NCI-H1048 (cell line): ENCODE results near the gene CACNA1C.

Experiments
- DNase-seq: peaks from one replicate; lab custom pipeline; 2025; lab: John Stamatoyannopoulos, UW

The CACNA1C gene

DNA sequence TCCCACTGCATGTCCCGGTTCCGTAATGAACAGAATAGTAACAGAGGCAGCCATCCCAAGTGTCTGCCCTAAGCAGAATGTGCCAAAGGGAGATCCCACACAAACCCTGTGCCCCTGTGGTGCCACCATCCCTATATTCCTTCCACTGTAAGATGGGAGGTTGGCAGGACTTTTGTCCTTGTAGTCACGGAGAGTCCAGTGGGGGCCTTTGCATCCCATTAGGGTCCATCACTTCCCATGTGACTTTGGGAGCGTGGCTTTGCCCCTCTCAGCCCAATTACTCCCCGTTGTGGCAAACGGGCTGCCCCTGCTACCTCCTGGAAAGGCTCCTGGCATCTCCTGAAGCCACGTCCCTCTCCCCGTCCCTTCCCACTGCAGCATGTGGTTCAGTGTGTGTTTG, 552.5 kb downstream of the CACNA1C start:
- DNase-seq: no peak

DNA sequence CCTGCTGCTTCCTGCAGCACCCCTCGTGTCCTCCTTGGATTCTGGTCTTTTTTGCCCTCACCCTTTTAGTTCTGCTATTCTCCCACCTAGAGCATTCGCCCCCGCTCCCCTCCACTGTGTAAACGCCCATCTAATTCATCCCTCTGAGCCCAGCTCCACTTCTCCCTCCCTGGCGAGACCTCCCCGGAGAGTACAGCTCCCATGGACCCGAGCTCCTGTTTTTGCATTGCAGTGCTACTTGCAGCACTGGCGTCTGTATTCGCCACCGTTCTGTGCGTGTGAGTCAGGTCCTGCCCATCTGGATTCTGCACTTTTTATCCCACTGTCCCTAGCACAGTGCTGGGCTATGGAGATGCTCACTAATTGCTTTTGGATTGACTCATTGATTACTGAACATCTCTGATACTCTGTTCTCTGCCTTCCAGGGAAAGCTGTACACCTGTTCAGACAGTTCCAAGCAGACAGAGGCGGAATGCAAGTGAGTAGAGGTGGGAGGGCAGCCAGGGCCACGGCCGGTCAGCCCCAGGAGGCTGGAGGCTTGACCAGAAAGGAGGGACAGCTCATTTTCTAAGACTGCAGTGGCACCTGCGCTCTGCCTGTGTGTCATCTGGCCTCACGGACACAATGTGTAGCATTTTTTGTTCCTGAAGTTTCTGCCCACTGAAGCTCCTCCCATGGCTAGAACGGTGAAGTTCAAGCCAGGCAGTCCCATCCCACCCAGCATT, 553.6 kb downstream of the CACNA1C start:
- no peak for DNase-seq

DNA sequence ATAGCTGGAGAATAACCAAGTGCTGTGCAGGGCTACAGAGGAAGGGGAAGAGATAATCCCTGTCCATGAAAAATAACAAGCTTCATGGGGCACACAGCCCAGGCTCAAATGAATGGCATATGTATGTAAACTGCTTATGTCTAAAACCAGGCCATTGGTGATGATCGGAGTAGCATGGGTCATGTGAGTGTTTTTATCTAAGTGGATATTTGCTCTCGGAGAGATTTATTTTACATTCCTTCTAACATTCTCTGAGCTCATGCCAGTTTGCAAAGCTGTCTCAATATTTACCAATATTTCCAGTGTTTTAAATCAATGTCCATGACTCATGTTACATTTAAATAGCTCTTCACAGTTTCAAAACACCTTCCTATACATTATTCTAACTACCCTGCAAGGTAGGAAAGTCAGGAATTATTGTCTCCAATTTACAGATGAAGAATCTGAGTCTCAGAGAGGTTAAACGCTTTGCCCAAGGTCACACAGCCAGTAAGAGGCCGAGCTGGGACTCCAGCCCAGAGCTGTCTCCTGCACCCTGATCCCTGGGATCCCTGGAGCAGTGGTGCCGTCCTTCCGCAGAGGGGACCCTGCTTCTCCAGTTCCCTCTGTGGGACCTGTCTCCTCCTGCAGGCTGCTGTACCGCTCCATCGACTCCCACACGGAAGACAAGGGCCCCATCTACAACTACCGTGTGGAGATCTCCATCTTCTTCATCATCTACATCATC, 555.3 kb downstream of the CACNA1C start:
- no peak for DNase-seq

DNA sequence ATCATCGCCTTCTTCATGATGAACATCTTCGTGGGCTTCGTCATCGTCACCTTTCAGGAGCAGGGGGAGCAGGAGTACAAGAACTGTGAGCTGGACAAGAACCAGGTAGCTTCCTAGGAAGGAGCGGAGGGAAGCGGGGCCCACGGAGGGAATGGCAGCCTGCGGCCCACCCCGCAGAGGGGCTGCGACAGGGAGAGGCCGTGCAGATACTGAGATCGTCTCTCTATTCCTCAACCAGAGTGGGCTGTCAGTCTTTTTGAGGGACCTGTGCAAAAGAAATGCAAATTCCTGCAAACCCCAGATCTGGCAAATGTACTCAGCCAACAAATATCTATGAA, 555.8 kb downstream of the CACNA1C start:
- no peak for DNase-seq

DNA sequence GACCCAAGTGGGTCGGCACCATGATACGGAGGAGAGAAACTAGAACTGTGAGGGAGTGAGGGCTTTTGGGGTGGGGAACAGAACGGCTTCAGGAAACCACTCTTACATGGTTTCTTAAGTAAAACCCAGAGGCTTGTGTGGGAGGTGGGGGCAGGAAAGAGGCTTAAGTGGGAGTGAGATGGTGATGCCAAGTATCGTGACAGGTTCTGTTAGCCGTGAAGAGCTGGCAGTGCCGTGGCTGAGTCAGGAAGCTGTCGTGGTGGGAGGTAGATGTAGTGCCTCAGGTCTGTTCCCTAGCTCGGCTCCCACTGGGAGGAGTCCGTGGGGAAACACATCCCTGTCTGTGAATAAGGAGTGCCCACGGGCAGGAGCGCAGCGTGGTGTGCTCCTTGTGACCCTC, 556.2 kb downstream of the CACNA1C start:
- DNase-seq: no peak

GRCh38 chr12:2610358-2610757, 557.6 kb downstream of the CACNA1C start:
- DNase-seq: no peak

- DNase-seq: no peak
Measured at GRCh38 chr12:2613326-2614073, 560.7 kb downstream of the CACNA1C start.

- DNase-seq: no peak
Measured at GRCh38 chr12:2614341-2614740, 561.6 kb downstream of the CACNA1C start.

DNA sequence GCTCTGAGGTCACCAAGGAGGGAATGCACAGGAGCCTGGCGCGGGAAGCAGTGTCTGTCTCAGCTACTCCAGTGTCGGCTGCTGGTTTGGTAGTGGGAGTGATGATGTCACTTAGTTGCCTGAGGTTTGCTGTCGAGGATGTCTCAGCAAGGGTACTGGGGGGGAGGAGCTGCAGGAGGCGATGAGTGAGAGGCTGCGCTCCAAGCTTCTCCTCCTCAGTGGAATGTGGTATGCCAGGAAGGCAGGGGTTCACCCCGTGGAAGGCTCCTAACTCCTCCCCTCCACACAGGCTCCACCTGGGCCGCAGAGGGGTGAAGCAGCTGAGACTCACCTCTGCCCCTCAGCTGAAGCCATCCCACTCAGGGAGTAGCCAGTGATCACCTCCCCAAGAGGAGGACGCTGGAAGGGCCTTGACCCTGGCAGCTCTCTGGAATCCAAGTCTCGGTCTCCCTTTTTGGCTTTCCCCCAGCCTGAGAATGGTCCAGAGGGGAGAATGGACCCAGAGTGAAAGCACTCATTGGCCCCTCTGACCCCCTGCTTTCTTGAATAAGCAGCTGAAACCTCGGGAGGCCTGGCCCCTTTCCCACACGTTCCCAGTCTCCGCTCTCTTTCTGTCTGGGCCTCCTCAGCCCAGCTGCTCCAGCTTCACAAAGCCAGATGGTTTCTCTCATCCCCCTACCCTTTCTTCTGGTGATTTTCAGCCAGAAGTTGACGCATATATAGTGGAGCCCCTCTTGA, 563.0 kb downstream of the CACNA1C start:
- no peak for DNase-seq

- DNase-seq: no peak
Measured at GRCh38 chr12:2616763-2617162, 564.0 kb downstream of the CACNA1C start.

GRCh38 chr12:2617365-2617764, 564.6 kb downstream of the CACNA1C start:
- no peak for DNase-seq

DNA sequence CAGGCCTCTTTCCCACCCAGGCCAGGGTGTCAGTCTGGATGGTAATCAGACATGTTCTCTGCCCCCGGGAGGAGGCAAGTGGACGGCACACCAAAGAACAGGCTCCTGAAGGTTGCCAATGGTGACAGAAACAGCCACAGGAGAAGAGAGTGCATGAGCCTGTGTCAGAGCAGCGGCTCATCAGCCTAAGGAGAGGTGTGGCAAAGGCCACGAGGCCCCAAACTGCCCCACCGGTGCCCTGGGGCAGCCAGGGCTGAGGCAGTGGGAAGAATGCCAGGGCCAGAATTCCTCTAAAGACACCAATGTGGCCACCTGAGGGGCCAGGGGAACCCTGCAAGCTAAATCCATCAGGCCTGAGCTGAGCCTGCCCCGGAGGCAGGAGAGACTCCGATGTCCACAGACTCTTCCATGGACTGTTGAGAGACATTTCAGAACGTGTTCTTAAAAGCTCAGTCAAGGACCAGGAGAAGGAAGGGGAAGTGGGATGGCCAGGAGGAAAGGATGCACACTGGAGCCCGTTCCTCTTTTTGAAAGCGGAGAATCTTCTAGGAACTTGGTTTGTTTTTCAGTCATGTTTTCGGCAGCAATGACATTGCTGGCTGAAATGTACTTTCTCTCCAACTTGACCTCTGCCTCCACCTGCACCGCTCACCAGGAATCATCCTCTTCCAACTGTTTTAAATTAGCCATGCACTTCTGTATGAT, 565.7 kb downstream of the CACNA1C start:
- no peak for DNase-seq

DNA sequence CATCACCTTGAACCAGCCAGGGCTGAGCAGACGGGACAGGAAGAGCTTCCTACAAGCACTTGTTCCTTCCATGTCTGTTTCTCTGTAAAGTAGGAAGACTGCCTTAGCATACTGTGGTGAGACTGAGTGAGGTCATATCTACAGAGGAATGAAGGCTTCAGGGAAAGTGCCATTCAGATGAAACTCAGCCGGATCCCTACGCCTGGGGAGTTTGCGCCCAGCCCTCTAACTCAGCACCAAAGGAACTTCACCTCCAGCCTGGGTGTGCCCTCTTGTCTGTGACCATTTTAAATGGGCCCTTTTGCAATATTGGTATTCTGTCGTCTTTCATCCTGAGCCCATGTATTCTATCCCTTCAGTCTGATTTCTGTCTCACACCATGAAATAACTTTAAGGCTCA, 566.3 kb downstream of the CACNA1C start:
- no peak for DNase-seq

GRCh38 chr12:2622460-2622859, 569.7 kb downstream of the CACNA1C start:
- no peak for DNase-seq

DNA sequence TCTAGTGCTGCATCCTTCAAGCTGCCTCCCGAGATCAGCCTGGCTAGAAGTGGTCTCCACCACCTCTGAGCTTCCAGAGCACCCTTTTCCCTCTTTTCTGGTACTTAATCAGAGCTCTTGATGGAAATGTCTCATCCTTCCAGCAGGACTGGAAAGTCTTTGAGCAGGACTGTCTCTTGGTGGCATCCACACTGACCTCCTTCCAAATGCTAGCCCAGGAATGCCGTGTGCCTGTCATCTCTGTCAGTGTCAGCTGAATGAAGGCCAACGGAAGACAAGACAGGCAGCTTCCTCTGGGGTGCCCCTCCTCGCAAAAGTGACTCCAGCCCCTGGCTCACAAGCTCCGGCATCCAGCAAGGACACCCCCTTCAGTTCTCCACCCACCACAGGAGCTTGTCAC, 570.7 kb downstream of the CACNA1C start:
- no peak for DNase-seq

DNA sequence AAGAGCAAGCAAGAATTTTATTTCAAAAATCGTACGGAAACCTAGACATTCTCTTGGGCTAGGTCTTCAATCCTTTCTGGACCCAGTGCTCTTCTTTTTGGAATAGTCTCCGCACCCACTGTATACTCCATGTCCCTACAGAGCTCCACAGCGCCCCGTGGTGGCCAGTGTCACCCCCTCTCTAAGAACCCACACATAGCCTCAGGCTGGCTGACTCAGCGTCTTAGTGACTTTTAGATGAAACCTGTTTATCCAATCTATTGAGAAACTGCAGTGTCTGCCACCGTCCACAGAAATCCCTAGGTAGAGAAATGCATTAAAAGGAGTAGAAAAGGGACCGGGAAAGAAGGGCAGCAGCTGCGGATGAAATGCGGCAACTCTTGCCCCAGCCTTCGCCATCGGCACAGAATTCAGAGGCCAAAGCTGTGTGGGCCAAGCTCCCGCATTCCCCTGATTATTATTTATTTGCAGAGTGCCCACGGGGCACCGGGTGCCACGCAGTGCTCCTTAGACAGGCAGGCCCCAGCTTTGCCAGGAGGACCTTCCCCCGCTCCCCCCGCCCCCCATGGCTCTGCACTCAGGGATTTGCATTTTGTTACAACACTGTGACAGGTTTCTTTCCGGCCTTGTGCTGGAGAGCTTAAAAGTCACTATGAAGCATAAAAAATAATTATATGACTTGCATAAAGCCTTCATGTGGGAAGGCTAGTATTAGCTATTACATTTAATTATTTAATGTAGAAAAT, 571.9 kb downstream of the CACNA1C start:
- DNase-seq: peak; percentile 25

DNA sequence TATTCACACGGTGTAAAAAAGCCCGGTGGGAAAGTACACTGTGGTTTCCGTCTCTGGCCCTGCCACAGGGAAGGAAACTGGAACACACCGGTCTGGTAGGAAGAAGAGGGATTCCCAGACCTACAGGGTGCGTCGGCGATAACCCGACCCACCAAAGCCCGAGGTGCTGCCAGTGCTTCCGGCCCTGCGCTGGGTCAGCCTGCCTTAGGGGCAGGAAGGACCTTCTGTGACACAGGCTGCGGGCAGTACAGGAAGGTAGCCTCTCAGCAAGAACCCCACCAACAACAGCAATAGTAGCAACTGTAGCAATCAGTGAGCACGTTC, 572.5 kb downstream of the CACNA1C start:
- no peak for DNase-seq

- no peak for DNase-seq
Measured at GRCh38 chr12:2627076-2627834, 574.5 kb downstream of the CACNA1C start.

GRCh38 chr12:2627835-2628191, 575.0 kb downstream of the CACNA1C start:
- no peak for DNase-seq

GRCh38 chr12:2628401-2628800, 575.6 kb downstream of the CACNA1C start:
- no peak for DNase-seq

- no peak for DNase-seq
Measured at GRCh38 chr12:2629051-2629450, 576.3 kb downstream of the CACNA1C start.
